Measurements from ENCODE around the gene SPATA16.

- TF ChIP-seq TP53 (CRISPR knock-in tag; IDR thresholded peaks at IDR 0.05) (no peak), ZNF121 (CRISPR knock-in tag; IDR thresholded peaks at IDR 0.05) (no peak), ZNF396 (CRISPR knock-in tag; IDR thresholded peaks at IDR 0.05; ENCODE audit: borderline replicate concordance) (no peak)
Measured at GRCh38 chr3:173037840-173038483, 103.1 kb downstream of the SPATA16 start.
